Mammary epithelial cell (primary cell): Measurements from ENCODE around the gene NUFIP1.

Experiments used
- CTCF ChIP-seq, 2 donors: IDR thresholded peaks in 1 of 2; conservative IDR thresholded peaks in 1 of 2; 2 replicates each; pipeline ENCODE4 v1.5.1; 2011 to 2012; ENCODE audit warnings: inconsistent platforms in 2 of 2, low read length in 2 of 2, mild to moderate bottlenecking in 2 of 2, control low read depth in 1 of 2, low read depth in 1 of 2; ENCODE audit not compliant: insufficient read depth in 1 of 2; ENCODE audit errors: extremely low read depth in 1 of 2
- EZH2 ChIP-seq: IDR thresholded peaks from 2 replicates; pipeline ENCODE4 v1.6.1; 2012; ENCODE audit warnings: low read length, inconsistent platforms, borderline replicate concordance

- TF ChIP-seq EZH2, result no peak
- no peak for TF ChIP-seq CTCF (conservative IDR thresholded peaks at IDR 0.05 in 1 of 2, IDR thresholded peaks at IDR 0.05 in 1 of 2; ENCODE audit: extremely low read depth in 1 of 2, insufficient read depth in 1 of 2, low read depth in 1 of 2, low read length in 2 of 2)
These were observed 67.9 kb downstream of the NUFIP1 start for GRCh38 chr13:44921246-44921877.
